ENCODE data around the gene MSX2.

GRCh38 chr5:174692982-174693422 is 31.4 kb upstream of the MSX2 start:
- TF ChIP-seq POLR2AphosphoS5 (IDR thresholded peaks at IDR 0.05; ENCODE audit: low read depth, low read length) (no peak), POLR2A (IDR thresholded peaks at IDR 0.05; ENCODE audit: low read depth, low read length) (no peak)

All from GM12892 (cell line).